Smooth muscle cell (in vitro differentiated cells): ENCODE results near the gene LACTBL1. TPM values are rescaled to one million over a fixed set of nuclear protein-coding genes. Genes with fewer than 3 reads are reported as not detected.

Source experiments
- DNase-seq: peaks from one replicate; lab custom pipeline; 2025; ENCODE audit not compliant: unreplicated experiment; lab: John Stamatoyannopoulos, UW
- H2AFZ ChIP-seq: fragments of 200-600 bp; sonication (generic); 2 replicates; pipeline ENCODE4 v1.6.0; 2016; ENCODE audit warnings: antibody characterized with exemption, low read depth, mild to moderate bottlenecking
- H3F3A ChIP-seq: fragments of 200-600 bp; sonication (generic); 2 replicates; pipeline ENCODE4 v1.6.0; 2017; ENCODE audit warnings: antibody characterized with exemption, low read depth
- H3K27ac ChIP-seq: fragments of 200-600 bp; sonication (generic); 2 replicates; pipeline ENCODE4 v1.5.1; 2016; ENCODE audit warnings: low read depth, mild to moderate bottlenecking
- H3K27me3 ChIP-seq: fragments of 200-600 bp; sonication (generic); 2 replicates; pipeline ENCODE4 v1.6.1; 2016; ENCODE audit warnings: low read depth, mild to moderate bottlenecking
- H3K36me3 ChIP-seq: fragments of 200-600 bp; sonication (generic); 2 replicates; pipeline ENCODE4 v1.5.1; 2016; ENCODE audit warnings: low read depth
- H3K4me1 ChIP-seq: fragments of 200-600 bp; sonication (generic); 2 replicates; pipeline ENCODE4 v1.5.1; 2016; ENCODE audit warnings: low read depth
- H3K4me2 ChIP-seq: fragments of 200-600 bp; sonication (generic); 2 replicates; pipeline ENCODE4 v1.6.0; 2016; ENCODE audit warnings: mild to moderate bottlenecking
- H3K4me3 ChIP-seq: fragments of 200-600 bp; sonication (generic); 2 replicates; pipeline ENCODE4 v1.5.1; 2016; ENCODE audit warnings: mild to moderate bottlenecking
- H3K79me2 ChIP-seq: fragments of 200-600 bp; sonication (generic); 2 replicates; pipeline ENCODE4 v1.6.0; 2016; ENCODE audit warnings: low read depth, mild to moderate bottlenecking
- H3K9ac ChIP-seq: fragments of 200-600 bp; sonication (generic); 2 replicates; pipeline ENCODE4 v1.6.0; 2016; ENCODE audit warnings: low read depth
- H3K9me3 ChIP-seq: fragments of 200-600 bp; sonication (generic); replicated peaks from 2 replicates; pipeline ENCODE4 v1.5.1; 2016; ENCODE audit warnings: low read depth
- H4K20me1 ChIP-seq: fragments of 200-600 bp; sonication (generic); 2 replicates; pipeline ENCODE4 v1.6.0; 2016; ENCODE audit warnings: low read depth
- WGBS: methylation state at CpG from one replicate; pipeline ENCODE4 v1.1.7; 2016; ENCODE audit warnings: low lambda C conversion rate; 5-methylcytosine and 5-hydroxymethylcytosine counted together
- polyA plus RNA-seq: library from polyadenylated mRNA; unstranded; fragments of >200 nt; fragmentation: Nextera tagmentation; extraction: Ambion mirVana; gene quantifications from 2 replicates; pipeline ENCODE4 v1.2.1, GENCODE V29; 2016
- total RNA-seq: library from RNA; depleted of rRNA; stranded (reverse); fragments of >200 nt; gene quantifications from 2 replicates; pipeline ENCODE4 v1.2.3, GENCODE V29; 2014
- TF ChIP-seq, protein P1 (sequence below): fragments of 200-600 bp; sonication (generic); IDR thresholded peaks from 2 replicates; pipeline ENCODE4 v1.5.1; 2017; ENCODE audit warnings: borderline replicate concordance, mild to moderate bottlenecking, antibody characterized with exemption; ENCODE audit not compliant: insufficient read depth, poor library complexity, severe bottlenecking

Gene LACTBL1
- total and polyA plus RNA-seq, 2 experiments from 2014 or later, result not detected

DNA sequence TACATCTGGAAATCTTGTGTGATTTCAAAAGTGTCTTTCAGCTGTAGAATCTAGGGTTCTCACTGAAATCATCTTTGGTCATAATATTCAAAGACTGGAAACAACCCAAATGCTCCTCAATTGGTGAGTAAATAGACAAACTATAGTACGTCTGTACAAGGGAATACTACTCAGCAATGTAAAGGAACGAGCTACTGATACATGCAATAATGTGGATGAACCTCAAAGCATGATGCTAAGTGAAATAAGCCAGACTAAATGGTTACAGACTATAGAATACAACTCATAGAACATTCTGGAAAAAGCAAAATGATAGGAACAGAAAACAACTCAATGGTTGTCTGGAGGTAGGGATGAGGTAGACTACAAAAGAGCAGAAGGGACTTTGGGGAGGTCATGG is 2.6 kb downstream of the LACTBL1 start:
- TF ChIP-seq, protein P1, sequence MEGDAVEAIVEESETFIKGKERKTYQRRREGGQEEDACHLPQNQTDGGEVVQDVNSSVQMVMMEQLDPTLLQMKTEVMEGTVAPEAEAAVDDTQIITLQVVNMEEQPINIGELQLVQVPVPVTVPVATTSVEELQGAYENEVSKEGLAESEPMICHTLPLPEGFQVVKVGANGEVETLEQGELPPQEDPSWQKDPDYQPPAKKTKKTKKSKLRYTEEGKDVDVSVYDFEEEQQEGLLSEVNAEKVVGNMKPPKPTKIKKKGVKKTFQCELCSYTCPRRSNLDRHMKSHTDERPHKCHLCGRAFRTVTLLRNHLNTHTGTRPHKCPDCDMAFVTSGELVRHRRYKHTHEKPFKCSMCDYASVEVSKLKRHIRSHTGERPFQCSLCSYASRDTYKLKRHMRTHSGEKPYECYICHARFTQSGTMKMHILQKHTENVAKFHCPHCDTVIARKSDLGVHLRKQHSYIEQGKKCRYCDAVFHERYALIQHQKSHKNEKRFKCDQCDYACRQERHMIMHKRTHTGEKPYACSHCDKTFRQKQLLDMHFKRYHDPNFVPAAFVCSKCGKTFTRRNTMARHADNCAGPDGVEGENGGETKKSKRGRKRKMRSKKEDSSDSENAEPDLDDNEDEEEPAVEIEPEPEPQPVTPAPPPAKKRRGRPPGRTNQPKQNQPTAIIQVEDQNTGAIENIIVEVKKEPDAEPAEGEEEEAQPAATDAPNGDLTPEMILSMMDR, result no peak
- Histone ChIP-seq H3K36me3 (no peaks in the 10 kb centered on the region), H3K4me2 (no peak overlapping the region), H3K27ac (no peak overlapping the region), H4K20me1 (no peaks in the 10 kb centered on the region), H3K4me1 (no peaks in the 10 kb centered on the region), H3K27me3 (peaks cover 11% of the 10 kb centered on the region), H3F3A (no peaks in the 10 kb centered on the region), H2AFZ (no peak overlapping the region), H3K4me3 (no peak overlapping the region), H3K9ac (no peak overlapping the region), H3K79me2 (no peaks in the 10 kb centered on the region), H3K9me3 (no peaks in the 10 kb centered on the region)
- 88% methylated on average over 2 of the region's 2 CpGs for WGBS
- no peak for DNase-seq

DNA sequence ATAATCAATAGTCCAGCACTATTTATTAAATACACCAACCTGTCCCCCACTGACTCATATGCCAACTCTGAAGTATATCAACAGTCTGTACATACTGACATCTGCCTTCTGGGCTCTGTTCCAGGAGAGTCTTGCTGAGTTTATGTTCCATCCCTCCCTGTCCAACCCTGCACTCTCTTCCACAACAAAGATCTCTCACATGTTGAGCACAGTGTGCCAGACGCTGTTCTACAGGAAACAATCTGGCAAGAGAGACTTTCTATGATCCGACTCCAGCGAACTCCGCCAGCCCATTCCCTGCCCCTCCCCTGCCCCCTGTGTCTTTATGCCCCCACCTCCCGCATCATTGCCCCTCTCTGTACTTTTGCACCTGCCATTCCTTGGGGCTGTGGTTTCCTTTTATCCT is 3.4 kb downstream of the LACTBL1 start:
- DNase-seq, result no peak
- Histone ChIP-seq H3K4me2 (no peak overlapping the region), H3K79me2 (no peaks in the 10 kb centered on the region), H3F3A (no peaks in the 10 kb centered on the region), H3K4me3 (no peak overlapping the region), H3K36me3 (no peaks in the 10 kb centered on the region), H3K27ac (no peak overlapping the region), H4K20me1 (no peaks in the 10 kb centered on the region), H3K9ac (no peak overlapping the region), H3K4me1 (no peaks in the 10 kb centered on the region), H2AFZ (no peak overlapping the region), H3K27me3 (peaks cover 11% of the 10 kb centered on the region), H3K9me3 (no peaks in the 10 kb centered on the region)
- 65% methylated on average over 5 of the region's 5 CpGs for WGBS
- TF ChIP-seq, protein P1, result no peak

DNA sequence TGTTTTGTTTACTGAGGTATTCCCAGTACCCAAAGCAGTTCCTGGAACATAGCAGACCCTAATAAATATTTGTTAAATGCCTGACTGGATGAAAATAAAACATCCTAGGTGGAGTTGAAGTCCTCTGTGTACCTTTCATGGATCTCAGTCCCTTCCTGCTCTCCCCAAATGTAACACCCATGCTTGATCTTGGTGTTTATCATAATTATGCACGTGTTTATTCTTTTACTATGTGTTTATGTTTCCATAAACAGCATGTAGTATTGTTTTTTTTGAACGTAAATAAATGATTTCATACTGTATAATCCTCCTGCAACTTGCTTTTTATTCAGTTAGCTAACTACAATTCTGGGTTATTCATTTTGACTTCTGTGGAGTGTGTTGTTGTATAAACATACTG is 4.8 kb downstream of the LACTBL1 start:
- Histone ChIP-seq H3K4me2 (no peak overlapping the region), H4K20me1 (no peaks in the 10 kb centered on the region), H3K36me3 (no peaks in the 10 kb centered on the region), H3F3A (no peaks in the 10 kb centered on the region), H3K27me3 (peaks cover 11% of the 10 kb centered on the region), H3K9ac (no peak overlapping the region), H3K79me2 (no peaks in the 10 kb centered on the region), H3K4me1 (no peaks in the 10 kb centered on the region), H3K4me3 (no peak overlapping the region), H2AFZ (no peak overlapping the region), H3K9me3 (no peaks in the 10 kb centered on the region), H3K27ac (no peak overlapping the region)
- DNase-seq, result no peak
- TF ChIP-seq, protein P1, result no peak
- 45% methylated on average over 2 of the region's 2 CpGs for WGBS

DNA sequence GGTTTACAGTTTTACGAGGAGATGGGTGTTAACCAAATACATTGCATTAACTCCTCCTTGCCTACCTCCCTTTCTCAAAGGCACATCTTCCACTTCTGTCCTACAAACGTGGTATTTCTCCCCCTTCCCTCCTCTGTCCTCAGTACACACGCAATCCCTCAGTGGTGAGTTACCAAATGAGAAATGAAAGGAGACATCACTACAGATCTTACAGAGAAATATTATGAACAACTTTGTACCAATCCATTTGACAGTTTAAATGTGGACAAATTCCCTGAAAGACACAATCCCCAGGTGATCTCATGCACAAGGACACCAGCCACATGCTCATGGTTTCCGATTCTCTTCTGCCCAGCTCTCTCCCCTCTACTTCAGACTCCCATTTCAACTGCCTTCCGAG is 6.4 kb downstream of the LACTBL1 start:
- 78% methylated on average over 5 of the region's 5 CpGs for WGBS
- no peak overlapping the region for H3K27ac ChIP-seq
- no peaks in the 10 kb centered on the region for H4K20me1 ChIP-seq
- no peak overlapping the region for H3K9ac ChIP-seq
- H3K4me3 ChIP-seq, result no peak overlapping the region
- no peaks in the 10 kb centered on the region for H3K79me2 ChIP-seq
- H2AFZ ChIP-seq, result no peak overlapping the region
- no peak for DNase-seq
- H3F3A ChIP-seq, result no peaks in the 10 kb centered on the region
- H3K4me1 ChIP-seq, result no peaks in the 10 kb centered on the region
- H3K9me3 ChIP-seq, result no peaks in the 10 kb centered on the region
- no peaks in the 10 kb centered on the region for H3K36me3 ChIP-seq
- H3K27me3 ChIP-seq, result peaks cover 11% of the 10 kb centered on the region
- H3K4me2 ChIP-seq, result no peak overlapping the region
- TF ChIP-seq, protein P1, result no peak
